ENCODE measurements around the gene MYBBP1A.

DNA sequence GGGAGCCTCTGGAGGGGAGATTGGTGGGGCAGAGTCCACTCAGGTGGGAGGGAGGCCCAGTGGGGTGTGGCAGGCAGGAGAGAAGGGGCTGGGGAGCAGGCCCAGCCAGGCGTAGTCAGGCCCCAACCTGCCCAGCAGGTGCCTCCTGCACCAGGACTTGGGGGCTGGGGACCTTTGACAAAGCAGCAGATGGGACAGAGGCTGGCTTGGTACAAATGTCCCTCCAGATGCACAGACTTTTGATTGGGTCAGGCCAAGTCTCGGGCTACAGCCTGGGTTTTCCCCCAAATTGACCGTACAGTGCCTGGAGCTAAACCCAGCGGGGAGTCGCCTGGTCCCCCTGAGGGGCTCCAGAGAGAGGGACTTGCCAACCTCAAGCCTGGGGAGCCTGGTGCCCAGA lies 4.8 kb upstream of the MYBBP1A start:
- TF ChIP-seq EZH2phosphoT487 (IDR thresholded peaks at IDR 0.05; ENCODE audit: insufficient read depth, low read depth) (no peak), EZH2 (IDR thresholded peaks at IDR 0.05; ENCODE audit: insufficient read depth, poor library complexity, severe bottlenecking) (no peak)

Measured in GM23248 (cell line).